Neutrophil (primary cell): Measurements from ENCODE around the gene TXK.

Experiments used
- H3K27ac ChIP-seq: fragments of 200-600 bp; sonication (generic); 2 replicates; pipeline ENCODE4 v1.5.1; 2016; ENCODE audit warnings: mild to moderate bottlenecking, moderate library complexity
- H3K27me3 ChIP-seq: fragments of 200-600 bp; sonication (generic); 2 replicates; pipeline ENCODE4 v1.6.0; 2016; ENCODE audit warnings: mild to moderate bottlenecking
- H3K36me3 ChIP-seq: fragments of 200-600 bp; sonication (generic); 2 replicates; pipeline ENCODE4 v1.5.1; 2017
- H3K4me1 ChIP-seq, 2 experiments: fragments of 200-600 bp in 1 of 2; sonication (generic) in 1 of 2; 1 replicate in 1 of 2; 2 replicates in 1 of 2; pipeline versions ENCODE4 v1.5.1 to v1.6.1; 2013 to 2016; ENCODE audit warnings: low read depth in 1 of 2, low read length in 1 of 2, mild to moderate bottlenecking in 1 of 2, moderate library complexity in 1 of 2; ENCODE audit not compliant: control insufficient read depth in 1 of 2, insufficient read depth in 1 of 2
- H3K4me3 ChIP-seq, 2 experiments: fragments of 200-600 bp in 1 of 2; sonication (generic) in 1 of 2; 1 replicate in 1 of 2; 2 replicates in 1 of 2; pipeline ENCODE4 v1.5.1; 2013 to 2016; ENCODE audit warnings: low read depth in 1 of 2, low read length in 1 of 2, mild to moderate bottlenecking in 1 of 2, moderate library complexity in 1 of 2
- H3K9me3 ChIP-seq: fragments of 200-600 bp; sonication (generic); 2 replicates; pipeline ENCODE4 v1.5.1; 2016
- TF ChIP-seq, protein P1 (sequence below): fragments of 200-600 bp; sonication (generic); IDR thresholded peaks from 2 replicates; pipeline ENCODE4 v1.5.1; 2016; ENCODE audit warnings: antibody characterized with exemption

The TXK gene

DNA sequence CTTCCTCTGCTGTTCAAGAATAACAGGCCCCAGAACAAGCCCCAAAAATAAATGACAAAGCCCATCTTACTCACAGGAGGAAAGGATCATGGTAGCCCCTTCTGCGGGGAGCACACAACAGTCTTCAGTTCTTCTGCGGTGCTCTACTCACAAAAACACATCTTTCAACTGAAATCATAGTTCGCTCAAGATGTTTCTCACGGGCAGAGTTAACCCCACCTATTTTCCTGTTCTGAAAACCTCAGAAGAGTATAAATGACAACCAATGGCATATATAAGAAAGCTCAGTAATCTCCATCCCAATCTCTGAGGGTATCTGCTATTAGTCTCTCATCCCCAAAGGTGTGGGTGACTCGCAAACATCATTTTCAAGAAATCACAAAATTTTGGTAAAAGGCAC, at the start of gene TXK:
Gene TXK, minus strand, starts transcription at position 170 of the 400 bp plus-strand sequence. Its CDS starts 80 bp downstream, at position 90.
- TF ChIP-seq, protein P1, sequence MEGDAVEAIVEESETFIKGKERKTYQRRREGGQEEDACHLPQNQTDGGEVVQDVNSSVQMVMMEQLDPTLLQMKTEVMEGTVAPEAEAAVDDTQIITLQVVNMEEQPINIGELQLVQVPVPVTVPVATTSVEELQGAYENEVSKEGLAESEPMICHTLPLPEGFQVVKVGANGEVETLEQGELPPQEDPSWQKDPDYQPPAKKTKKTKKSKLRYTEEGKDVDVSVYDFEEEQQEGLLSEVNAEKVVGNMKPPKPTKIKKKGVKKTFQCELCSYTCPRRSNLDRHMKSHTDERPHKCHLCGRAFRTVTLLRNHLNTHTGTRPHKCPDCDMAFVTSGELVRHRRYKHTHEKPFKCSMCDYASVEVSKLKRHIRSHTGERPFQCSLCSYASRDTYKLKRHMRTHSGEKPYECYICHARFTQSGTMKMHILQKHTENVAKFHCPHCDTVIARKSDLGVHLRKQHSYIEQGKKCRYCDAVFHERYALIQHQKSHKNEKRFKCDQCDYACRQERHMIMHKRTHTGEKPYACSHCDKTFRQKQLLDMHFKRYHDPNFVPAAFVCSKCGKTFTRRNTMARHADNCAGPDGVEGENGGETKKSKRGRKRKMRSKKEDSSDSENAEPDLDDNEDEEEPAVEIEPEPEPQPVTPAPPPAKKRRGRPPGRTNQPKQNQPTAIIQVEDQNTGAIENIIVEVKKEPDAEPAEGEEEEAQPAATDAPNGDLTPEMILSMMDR, result no peak
- no peaks in the 10 kb centered on the region for H3K4me1 ChIP-seq
- no peaks in the 10 kb centered on the region for H3K9me3 ChIP-seq
- no peak within 1 kb of the TSS for H3K27ac ChIP-seq
- H3K36me3 ChIP-seq, result peaks cover 50% of the 10 kb centered on the region
- H3K4me3 ChIP-seq, result no peak within 1 kb of the TSS
- H3K27me3 ChIP-seq, result no peaks in the 10 kb centered on the region

- Histone ChIP-seq H3K27ac (no peak overlapping the region), H3K36me3 (peaks cover 2% of the 10 kb centered on the region), H3K4me3 (no peak overlapping the region), H3K9me3 (no peaks in the 10 kb centered on the region), H3K27me3 (no peaks in the 10 kb centered on the region), H3K4me1 (no peaks in the 10 kb centered on the region)
- TF ChIP-seq, protein P1, result no peak
These were observed 46.2 kb upstream of the TXK start for GRCh38 chr4:48180234-48180633.

GRCh38 chr4:48178931-48179330, 44.9 kb upstream of the TXK start:
- Histone ChIP-seq H3K4me1 (no peaks in the 10 kb centered on the region), H3K27me3 (no peaks in the 10 kb centered on the region), H3K36me3 (peaks cover 8% of the 10 kb centered on the region), H3K9me3 (no peaks in the 10 kb centered on the region), H3K4me3 (no peak overlapping the region), H3K27ac (no peak overlapping the region)
- TF ChIP-seq, protein P1, result no peak

DNA sequence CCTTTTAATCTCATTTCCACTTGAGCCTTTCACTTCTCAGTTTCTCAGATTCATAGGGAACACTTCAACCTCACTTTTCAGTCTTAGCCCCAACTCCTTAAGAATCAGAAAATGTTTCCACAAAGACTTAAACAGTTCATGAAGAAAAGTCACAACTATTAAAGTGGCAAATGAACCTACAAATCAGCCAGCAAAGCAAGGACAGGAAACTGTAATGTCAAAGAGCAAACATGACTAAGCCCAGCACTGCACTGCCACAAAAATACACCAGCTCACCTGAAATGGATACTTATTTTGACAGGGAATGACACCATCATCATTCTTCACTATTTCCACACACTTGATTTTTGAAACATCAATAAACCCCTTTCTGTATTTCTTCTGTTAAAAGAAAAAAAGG, 41.8 kb upstream of the TXK start:
- H3K27ac ChIP-seq, result no peak overlapping the region
- H3K4me3 ChIP-seq, result no peak overlapping the region

DNA sequence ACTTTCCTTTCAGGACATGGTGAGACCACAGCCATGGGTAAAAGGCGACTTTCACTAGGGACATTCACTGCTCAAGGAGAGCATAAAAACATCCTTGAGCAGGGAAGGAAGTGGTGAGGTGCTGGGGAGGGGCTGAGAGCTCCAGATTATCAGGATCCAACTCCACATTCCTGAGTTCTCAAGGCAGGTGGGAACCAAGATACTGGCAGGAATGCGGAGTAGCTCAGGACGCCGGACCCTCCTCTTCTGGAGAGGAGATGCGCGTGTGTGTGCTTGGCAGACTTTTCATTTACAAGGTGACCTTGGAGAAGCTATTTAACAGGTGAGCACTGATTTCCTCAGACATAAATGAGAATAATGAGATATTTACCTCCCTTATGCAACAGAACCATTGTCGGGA, 41.3 kb upstream of the TXK start:
- H3K27ac ChIP-seq, result no peak overlapping the region
- H3K4me3 ChIP-seq, result no peak overlapping the region
- H3K9me3 ChIP-seq, result no peaks in the 10 kb centered on the region
- H3K27me3 ChIP-seq, result no peaks in the 10 kb centered on the region
- peaks cover 8% of the 10 kb centered on the region for H3K36me3 ChIP-seq
- H3K4me1 ChIP-seq, result peaks cover 0 to 4% of the 10 kb centered on the region in 2 experiments
- TF ChIP-seq, protein P1, result no peak

More for the DNA sequence above, 41.8 kb upstream of the TXK start:
- TF ChIP-seq, protein P1, result no peak
- Histone ChIP-seq H3K4me1 (peaks cover 0 to 4% of the 10 kb centered on the region in 2 experiments), H3K36me3 (peaks cover 8% of the 10 kb centered on the region), H3K27me3 (no peaks in the 10 kb centered on the region), H3K9me3 (no peaks in the 10 kb centered on the region)
